CD4-positive, alpha-beta T cell treated with Interferon alpha-2 for 1 hour (primary cell): ENCODE measurements around the gene PRXL2B.
"Not testable (repeated sequence)": the region's sequence is repeated elsewhere in the genome, so short reads cannot be mapped to it uniquely, and the experiment has no call there.

Source experiments
- DNase-seq, 2 donors: peaks; one replicate each; pipeline ENCODE4 v3.0.0-alpha.2; 2020 to 2022

Gene PRXL2B

GRCh38 chr1:2551544-2551943, 35.0 kb upstream of the PRXL2B start:
- not testable (repeated sequence) for DNase-seq

- DNase-seq, result no peak
These were observed 34.4 kb upstream of the PRXL2B start for GRCh38 chr1:2552189-2552588.

- DNase-seq, result not testable (repeated sequence)
These were observed 33.5 kb upstream of the PRXL2B start for GRCh38 chr1:2553076-2553475.

GRCh38 chr1:2553871-2554620, 32.5 kb upstream of the PRXL2B start:
- no peak for DNase-seq

GRCh38 chr1:2554621-2555387, 31.8 kb upstream of the PRXL2B start:
- DNase-seq, result peak; percentile 64

GRCh38 chr1:2555634-2556276, 30.8 kb upstream of the PRXL2B start:
- peak; percentile 74 to 78 for DNase-seq

GRCh38 chr1:2556277-2556677, 30.3 kb upstream of the PRXL2B start, which contains the start of gene TNFRSF14:
Gene TNFRSF14, plus strand, starts transcription at chr1:2556371. Its CDS starts 294 bp downstream, at chr1:2556665.
- DNase-seq, result peak; percentile 74 to 83

DNA sequence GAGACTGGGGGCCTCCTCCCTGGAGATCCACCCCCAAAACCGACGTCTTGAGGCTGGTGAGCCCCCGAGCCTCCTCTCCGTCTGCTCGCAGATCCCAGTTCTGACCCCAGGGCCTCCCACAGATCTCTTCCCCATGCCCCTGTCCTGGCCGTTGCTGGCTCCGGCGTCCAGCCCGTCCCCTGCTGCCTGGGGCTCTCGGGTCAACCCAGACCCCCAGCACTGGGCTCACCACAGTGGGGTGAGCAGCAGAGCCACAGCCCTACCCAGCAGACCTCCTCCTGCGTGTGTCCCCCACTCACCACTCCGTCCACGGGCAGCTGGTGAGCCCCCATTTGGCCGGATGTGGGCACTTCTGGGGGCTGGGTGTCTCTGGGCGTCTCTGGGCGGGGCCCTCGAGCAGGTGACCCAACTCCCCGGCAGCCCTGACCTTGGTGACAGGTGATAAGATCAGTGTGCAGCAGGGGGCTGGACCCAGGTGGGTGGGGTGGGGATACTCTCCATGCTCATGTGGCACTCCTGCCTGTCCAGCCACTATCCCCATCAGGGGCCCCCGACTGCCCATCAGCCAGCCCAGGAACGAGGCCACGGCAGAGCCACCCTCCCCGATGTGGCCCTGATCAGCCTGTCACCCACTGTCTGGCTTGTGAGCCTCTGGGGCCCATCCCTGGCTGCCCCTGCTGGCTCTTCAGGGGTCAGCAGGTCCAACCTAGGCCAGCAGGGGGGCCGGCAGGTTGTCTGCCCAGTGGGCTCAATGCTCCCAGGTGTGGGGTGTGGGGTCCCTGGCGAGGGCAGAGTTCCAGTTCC, 29.7 kb upstream of the PRXL2B start:
- peak; percentile 36 to 62 for DNase-seq

DNA sequence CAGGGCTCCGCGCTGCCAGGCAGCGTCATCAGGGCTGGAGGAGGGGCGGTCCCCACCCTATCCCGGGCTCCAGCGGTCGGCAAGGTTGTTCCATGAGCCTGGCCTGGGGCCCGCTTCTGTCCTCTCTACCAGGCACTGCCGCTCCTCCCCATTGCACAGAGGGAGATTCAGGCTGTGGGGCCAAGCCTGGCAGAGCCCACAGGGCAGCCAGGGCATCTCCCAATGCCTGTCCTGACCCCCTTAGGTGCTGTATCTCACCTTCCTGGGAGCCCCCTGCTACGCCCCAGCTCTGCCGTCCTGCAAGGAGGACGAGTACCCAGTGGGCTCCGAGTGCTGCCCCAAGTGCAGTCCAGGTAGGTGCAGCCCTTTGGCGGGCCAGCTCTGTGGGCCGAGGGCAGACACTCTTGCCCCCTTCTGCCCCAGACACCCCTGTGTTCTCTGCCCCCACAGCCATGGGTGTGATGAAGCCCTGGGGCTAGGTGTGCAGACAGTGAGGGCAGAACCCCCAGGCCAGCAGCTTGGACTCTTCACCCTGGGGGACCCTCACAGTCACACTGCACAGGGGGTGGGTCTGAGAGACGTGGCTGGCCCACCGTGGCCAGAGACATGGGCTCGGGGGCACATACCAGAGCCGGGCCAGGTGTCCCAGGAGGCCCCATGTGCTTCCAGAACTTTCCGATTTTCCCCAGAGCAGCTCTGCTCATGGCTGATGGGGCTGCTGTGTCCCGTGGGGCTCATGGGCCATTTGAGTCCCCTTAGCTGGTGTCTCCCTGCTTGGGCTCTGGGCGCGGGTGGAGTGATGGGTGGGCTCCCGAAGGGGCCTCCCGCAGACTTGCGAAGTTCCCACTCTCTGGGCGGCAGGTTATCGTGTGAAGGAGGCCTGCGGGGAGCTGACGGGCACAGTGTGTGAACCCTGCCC, 28.8 kb upstream of the PRXL2B start:
- no peak for DNase-seq

DNA sequence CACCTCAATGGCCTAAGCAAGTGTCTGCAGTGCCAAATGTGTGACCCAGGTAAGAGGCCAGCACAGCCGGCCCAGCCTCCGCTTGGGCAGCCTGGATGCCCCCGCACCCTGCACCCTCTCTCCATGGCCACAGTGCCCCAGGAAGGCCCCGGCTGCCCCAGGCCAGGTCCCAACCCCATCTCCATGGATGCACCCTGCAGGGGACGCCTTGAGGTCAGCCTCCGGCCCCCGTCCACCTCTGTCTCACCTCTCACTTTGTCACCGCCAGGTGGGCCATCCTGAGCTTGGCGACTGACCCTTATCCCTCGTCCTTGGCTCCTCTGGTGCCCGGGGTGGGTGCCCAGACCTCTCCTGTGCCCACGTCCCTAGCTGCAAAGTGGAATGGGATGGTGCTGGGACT, 28.2 kb upstream of the PRXL2B start:
- DNase-seq, result no peak

DNA sequence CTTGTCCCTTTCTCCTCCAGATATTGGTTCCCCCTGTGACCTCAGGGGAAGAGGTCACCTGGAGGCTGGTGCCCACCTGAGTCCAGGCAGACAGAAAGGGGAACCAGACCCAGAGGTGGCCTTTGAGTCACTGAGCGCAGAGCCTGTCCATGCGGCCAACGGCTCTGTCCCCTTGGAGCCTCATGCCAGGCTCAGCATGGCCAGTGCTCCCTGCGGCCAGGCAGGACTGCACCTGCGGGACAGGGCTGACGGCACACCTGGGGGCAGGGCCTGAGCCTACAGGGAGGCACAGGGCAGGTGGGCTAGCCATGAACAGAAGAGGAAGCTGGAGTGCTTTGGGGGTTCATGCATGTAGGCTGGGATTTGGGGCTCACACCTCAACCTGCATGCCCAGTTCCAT, 27.7 kb upstream of the PRXL2B start:
- DNase-seq, result no peak

- no peak for DNase-seq
These were observed 26.9 kb upstream of the PRXL2B start for GRCh38 chr1:2559509-2560298.

DNA sequence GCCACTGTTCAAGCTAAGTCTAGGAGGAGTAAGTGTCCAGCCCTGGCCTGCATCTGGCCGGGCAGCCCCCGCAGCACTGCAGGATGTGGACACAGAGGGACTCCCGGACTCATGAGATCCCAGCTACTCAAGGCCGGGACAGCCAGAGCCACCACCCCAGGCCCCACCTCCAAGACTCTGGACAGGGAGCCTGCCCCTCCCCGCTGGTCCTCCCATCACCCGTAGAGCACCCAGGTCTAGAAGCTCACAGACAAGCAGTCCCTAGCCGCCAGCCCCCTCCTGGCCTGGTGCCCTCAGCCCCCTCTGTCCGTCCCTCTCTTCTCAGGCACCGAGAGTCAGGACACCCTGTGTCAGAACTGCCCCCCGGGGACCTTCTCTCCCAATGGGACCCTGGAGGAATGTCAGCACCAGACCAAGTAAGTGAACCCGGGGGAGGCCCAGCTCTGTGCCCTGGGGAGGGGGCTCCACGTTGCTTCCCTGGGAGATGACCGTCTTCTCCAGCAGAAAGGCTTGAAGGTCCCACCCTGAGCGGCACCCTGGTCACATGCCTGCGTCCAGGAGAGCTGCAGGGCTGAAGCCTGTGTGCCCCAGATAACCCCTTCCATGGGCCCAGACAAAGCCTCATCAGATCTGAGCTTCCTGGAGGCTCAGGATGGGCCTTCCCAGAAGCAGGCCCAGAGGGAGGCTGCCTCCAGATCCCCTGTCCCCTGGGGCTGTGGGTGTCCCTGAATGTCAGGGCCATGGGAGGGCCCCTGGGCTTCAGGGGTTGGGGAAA, 26.1 kb upstream of the PRXL2B start:
- DNase-seq, result no peak

- no peak for DNase-seq
These were observed 25.1 kb upstream of the PRXL2B start for GRCh38 chr1:2561446-2561845.

GRCh38 chr1:2561898-2562895, 24.4 kb upstream of the PRXL2B start:
- DNase-seq, result peak in 1 of 2 donors; percentile 33

GRCh38 chr1:2563205-2563604, 23.4 kb upstream of the PRXL2B start:
- no peak for DNase-seq

DNA sequence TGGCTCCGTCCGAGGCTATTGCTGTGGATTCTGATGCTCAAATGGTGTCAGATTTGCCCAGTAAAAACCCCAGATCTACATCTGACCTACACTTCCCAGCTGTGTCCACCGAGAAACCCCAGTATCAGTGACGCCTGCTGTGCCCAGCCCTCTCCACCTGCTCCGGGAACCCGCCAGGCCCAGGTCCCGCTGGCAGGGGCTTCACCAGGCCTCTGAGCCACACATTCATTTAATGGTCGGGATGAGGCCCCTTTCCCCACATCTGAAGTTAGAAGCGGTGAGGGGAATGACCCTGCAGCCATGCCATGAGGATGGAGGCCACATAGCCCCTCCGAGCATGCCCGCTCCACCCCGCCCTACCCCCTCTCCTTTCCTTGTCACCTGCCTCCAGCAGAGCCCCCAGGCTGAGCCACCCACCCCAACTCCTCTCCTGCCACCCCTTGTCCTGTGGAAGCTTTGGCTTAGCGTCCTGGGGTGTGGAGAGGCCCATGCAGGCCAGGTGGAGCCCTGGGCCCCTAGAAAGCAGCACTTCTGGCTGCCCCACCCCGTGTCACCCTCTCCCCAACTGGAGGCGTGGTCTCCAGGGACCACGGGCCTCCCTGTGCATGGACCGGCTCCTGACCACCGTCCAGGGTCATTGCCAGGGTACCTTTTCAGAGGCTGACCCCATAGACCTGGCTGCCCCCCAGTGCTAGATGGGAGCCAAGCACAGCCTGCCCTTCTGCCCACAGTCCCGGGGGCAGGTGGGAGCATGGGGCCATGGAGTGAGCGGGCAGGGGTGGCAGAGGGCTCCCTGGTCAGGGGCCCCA, 22.4 kb upstream of the PRXL2B start:
- no peak for DNase-seq
